Motor neuron (in vitro differentiated cells): Measurements from ENCODE around the gene LANCL1. TPM values are rescaled to one million over a fixed set of nuclear protein-coding genes. Genes with fewer than 3 reads are reported as not detected.
"Not testable (repeated sequence)": the region's sequence is repeated elsewhere in the genome, so short reads cannot be mapped to it uniquely, and the experiment has no call there.

Source experiments
- ATAC-seq, 8 experiments: fragments of 200-7000 bp; cut with Tn5 transposase; replicated peaks in 6 of 8; 2 replicates each; pipeline ENCODE4 v1.8.0; 2021; ENCODE audit warnings: mild to moderate bottlenecking in 8 of 8, moderate library complexity in 8 of 8
- H3K27ac ChIP-seq, 2 donors: fragments of 250-450 bp; sonication (Bioruptor Pico); 2 replicates each; pipeline ENCODE4 v1.9.0; 2021; ENCODE audit warnings: antibody characterized with exemption in 2 of 2, mild to moderate bottlenecking in 2 of 2, moderate library complexity in 1 of 2
- H3K4me1 ChIP-seq, 2 donors: fragments of 250-450 bp; sonication (Bioruptor Pico); replicated peaks in 1 of 2; 2 replicates each; pipeline ENCODE4 v1.6.1; 2021; ENCODE audit warnings: antibody characterized with exemption in 2 of 2, mild to moderate bottlenecking in 2 of 2, moderate library complexity in 1 of 2
- H3K4me3 ChIP-seq, 5 donors: fragments of 250-450 bp; sonication (Bioruptor Pico); 2 replicates each; pipeline ENCODE4 v1.9.0; 2021; ENCODE audit warnings: antibody characterized with exemption in 5 of 5, mild to moderate bottlenecking in 5 of 5, moderate library complexity in 4 of 5
- WGBS, 10 experiments: fragments of 450-650 bp; shearing (Covaris generic); methylation state at CpG; one replicate each; pipeline ENCODE4 v1.0.0; 2022; 5-methylcytosine and 5-hydroxymethylcytosine counted together
- in situ Hi-C, 9 experiments: fragments of 400-800 bp; cut with MboI; loops; one replicate each; pipeline ENCODE4 v1.15.0; 2021; ENCODE audit warnings: low sequenced_read_pairs in 9 of 9, low pct_unique_long_range_greater_than_20kb in 2 of 9; ENCODE audit not compliant: unreplicated experiment in 9 of 9
- total RNA-seq, 8 experiments: library from RNA; unstranded; fragments of 300-600 nt; gene quantifications; 2 replicates each; pipeline versions ENCODE4 v1.2.3 to v1.2.4, GENCODE V29; 2022

Gene LANCL1
- total RNA-seq, 8 experiments from 2014 or later: 26.9 to 239 (median 35.7) TPM

GRCh38 chr2:210452194-210452593 is 24.4 kb downstream of the LANCL1 start:
- in situ Hi-C loops: no loop called here
- WGBS, 10 experiments: 25 to 100% (median 85%) methylated on average over 1 to 2 of the region's 2 CpGs; no CpG with 5 or more reads in 1 of the 10 experiments
- H3K4me3 ChIP-seq: no peak overlapping the region
- no peak overlapping the region for H3K27ac ChIP-seq
- H3K4me1 ChIP-seq: peaks cover 0 to 5% of the 10 kb centered on the region in 2 donors
- ATAC-seq: no peak

GRCh38 chr2:210450942-210451341 is 25.6 kb downstream of the LANCL1 start:
- 20 to 100% (median 79%) methylated on average over 1 of the region's 3 CpGs; no CpG with 5 or more reads in 6 of the 10 experiments for WGBS, 10 experiments
- in situ Hi-C loops, H3K4me1 ChIP-seq, H3K4me3 ChIP-seq, H3K27ac ChIP-seq, ATAC-seq: not testable (repeated sequence)

DNA sequence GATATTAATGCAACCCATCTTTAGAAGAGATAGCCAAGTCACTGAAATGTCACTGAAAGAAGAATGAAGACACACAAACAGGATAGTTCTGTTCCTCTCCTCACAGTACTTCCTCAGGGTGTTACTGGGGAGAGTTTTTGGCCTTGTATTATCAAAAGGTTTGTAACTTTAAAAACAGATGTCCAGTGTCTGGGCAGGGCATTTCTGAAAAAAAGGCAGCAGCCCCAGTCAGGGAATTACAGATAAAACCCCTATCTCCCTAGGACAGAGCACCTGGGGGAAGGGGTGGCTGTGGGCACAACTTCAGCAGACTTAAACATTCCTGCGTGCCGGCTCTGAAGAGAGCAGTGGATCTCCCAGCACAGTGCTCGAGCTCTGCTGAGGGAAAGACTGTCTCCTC is 30.8 kb downstream of the LANCL1 start:
- ATAC-seq: no peak
- WGBS, 10 experiments: 95 to 100% methylated on average over 3 of the region's 3 CpGs; no CpG with 5 or more reads in 8 of the 10 experiments

GRCh38 chr2:210445116-210445707 is 31.3 kb downstream of the LANCL1 start:
- Histone ChIP-seq H3K4me3 (no peak overlapping the region), H3K27ac (no peak overlapping the region), H3K4me1 (no peaks in the 10 kb centered on the region)
- no peak for ATAC-seq
- WGBS, 10 experiments: 0 to 92% (median 61%) methylated on average over 1 to 3 of the region's 3 CpGs
- in situ Hi-C loops: no loop called here

More for the DNA sequence above, 30.8 kb downstream of the LANCL1 start:
- Histone ChIP-seq H3K4me3 (no peak overlapping the region), H3K4me1 (no peaks in the 10 kb centered on the region), H3K27ac (no peak overlapping the region)
- in situ Hi-C loops: no loop called here

DNA sequence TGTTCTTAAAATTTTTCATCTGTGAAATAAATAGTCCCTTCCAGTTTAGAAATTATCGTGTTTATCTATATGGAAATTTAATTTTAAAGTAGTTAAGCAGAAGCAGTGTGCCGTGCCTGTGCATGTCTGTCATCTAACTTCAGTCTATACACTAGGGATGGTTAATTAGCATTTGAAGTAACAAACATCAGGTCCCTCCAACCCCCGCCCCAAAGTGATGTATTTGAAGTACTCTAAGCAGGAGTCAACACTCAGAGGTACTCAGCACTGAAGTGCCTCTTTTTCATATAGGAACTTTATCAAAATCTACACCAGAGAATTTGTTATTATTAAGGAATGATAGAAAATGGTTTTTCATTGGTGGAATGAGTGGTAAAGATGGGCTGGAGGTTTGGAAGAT is 33.0 kb downstream of the LANCL1 start:
- in situ Hi-C loops: no loop called here
- Histone ChIP-seq H3K27ac (no peak overlapping the region), H3K4me3 (no peak overlapping the region), H3K4me1 (no peaks in the 10 kb centered on the region)
- 67 to 100% (median 84%) methylated on average over 2 to 3 of the region's 3 CpGs; no CpG with 5 or more reads in 1 of the 10 experiments for WGBS, 10 experiments
- ATAC-seq: no peak

DNA sequence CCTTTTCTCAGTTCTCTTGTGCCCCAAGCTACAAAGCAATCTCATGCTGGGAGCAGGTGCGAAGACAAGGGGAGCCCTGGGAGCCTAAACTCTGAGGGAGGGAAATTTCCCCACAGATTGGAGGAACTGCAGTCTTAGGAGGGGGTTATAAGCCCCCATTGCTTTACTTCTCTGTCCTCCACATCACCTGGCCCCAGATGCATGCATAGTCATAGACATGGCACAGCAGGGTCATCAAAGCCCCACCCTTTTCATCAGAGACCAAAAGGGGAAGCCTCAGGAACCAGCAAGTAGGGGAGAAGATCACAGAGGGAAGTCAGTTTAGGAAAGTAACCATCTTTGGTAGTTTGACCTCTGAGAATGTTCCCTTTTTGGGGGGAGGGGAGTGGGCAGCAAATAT is 33.7 kb downstream of the LANCL1 start:
- Histone ChIP-seq H3K4me1 (no peaks in the 10 kb centered on the region), H3K4me3 (no peak overlapping the region), H3K27ac (no peak overlapping the region)
- no peak for ATAC-seq
- in situ Hi-C loops: no loop called here
- WGBS, 10 experiments: 100% methylated on average over 1 of the region's 1 CpG; no CpG with 5 or more reads in 8 of the 10 experiments

DNA sequence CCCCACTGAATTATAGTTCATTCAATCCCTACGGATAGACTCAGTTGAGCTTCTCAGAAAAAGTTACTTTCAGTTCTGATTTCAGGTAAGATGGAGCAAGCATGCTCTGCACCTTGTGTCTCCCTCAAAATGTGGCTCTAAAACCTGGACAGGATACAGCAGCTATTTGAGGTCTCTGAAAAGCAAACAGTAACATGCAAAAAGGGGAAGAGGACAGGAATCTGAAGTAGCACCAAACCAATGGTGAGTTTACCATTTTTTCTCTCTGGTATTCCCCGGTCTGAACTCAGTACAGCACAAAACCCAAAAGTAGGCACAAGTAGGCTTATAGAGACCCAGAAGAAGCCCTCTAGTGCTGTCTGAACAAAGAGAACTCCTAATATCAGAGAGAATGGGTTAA is 34.1 kb downstream of the LANCL1 start:
- Histone ChIP-seq H3K4me3 (no peak overlapping the region), H3K4me1 (no peaks in the 10 kb centered on the region), H3K27ac (no peak overlapping the region)
- WGBS, 10 experiments: 78 to 100% (median 100%) methylated on average over 1 to 2 of the region's 2 CpGs; no CpG with 5 or more reads in 3 of the 10 experiments
- in situ Hi-C loops: no loop called here
- no peak for ATAC-seq

GRCh38 chr2:210440206-210440605 is 36.4 kb downstream of the LANCL1 start:
- WGBS, 10 experiments: 75 to 100% (median 91%) methylated on average over 2 to 3 of the region's 3 CpGs; no CpG with 5 or more reads in 2 of the 10 experiments
- ATAC-seq: no peak
- in situ Hi-C loops: no loop called here

GRCh38 chr2:210435439-210435838 is 41.1 kb downstream of the LANCL1 start:
- Histone ChIP-seq H3K4me3 (no peak overlapping the region), H3K27ac (no peak overlapping the region), H3K4me1 (no peaks in the 10 kb centered on the region)
- in situ Hi-C loops: no loop called here
- 80 to 100% (median 100%) methylated on average over 1 of the region's 1 CpG for WGBS, 10 experiments
- no peak for ATAC-seq

More at GRCh38 chr2:210440206-210440605, 36.4 kb downstream of the LANCL1 start:
- Histone ChIP-seq H3K4me1 (no peaks in the 10 kb centered on the region), H3K27ac (no peak overlapping the region), H3K4me3 (no peak overlapping the region)

DNA sequence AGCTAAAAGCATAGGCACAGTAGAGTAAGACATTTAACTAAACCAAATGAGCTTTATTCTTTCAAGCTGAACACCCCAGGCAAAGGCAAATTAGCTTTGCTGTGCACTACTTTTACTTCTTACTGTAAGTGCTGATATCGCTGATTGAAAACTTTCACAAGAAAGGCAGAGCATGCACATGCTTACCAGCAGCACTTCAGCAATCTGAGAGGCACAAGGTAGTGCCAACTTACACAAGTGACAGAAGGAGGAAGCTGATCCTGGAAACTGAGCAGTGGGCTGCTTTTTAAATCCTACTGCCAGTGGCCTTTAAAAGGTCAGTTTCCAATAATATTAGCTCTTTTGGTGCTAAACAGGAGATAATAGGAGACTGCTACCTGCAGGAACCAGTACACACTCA is 43.9 kb downstream of the LANCL1 start:
- 89 to 100% (median 100%) methylated on average over 1 of the region's 1 CpG; no CpG with 5 or more reads in 3 of the 10 experiments for WGBS, 10 experiments
- H3K27ac ChIP-seq: no peak overlapping the region
- no peaks in the 10 kb centered on the region for H3K4me1 ChIP-seq
- no peak for ATAC-seq
- H3K4me3 ChIP-seq: no peak overlapping the region
- in situ Hi-C loops: no loop called here

- in situ Hi-C loops: no loop called here
- no peak for ATAC-seq
- 84 to 100% (median 100%) methylated on average over 1 to 2 of the region's 2 CpGs for WGBS, 10 experiments
- H3K4me3 ChIP-seq: no peak overlapping the region
- H3K4me1 ChIP-seq: no peaks in the 10 kb centered on the region
- H3K27ac ChIP-seq: no peak overlapping the region
Measured at GRCh38 chr2:210429403-210430137, 47.0 kb downstream of the LANCL1 start.

DNA sequence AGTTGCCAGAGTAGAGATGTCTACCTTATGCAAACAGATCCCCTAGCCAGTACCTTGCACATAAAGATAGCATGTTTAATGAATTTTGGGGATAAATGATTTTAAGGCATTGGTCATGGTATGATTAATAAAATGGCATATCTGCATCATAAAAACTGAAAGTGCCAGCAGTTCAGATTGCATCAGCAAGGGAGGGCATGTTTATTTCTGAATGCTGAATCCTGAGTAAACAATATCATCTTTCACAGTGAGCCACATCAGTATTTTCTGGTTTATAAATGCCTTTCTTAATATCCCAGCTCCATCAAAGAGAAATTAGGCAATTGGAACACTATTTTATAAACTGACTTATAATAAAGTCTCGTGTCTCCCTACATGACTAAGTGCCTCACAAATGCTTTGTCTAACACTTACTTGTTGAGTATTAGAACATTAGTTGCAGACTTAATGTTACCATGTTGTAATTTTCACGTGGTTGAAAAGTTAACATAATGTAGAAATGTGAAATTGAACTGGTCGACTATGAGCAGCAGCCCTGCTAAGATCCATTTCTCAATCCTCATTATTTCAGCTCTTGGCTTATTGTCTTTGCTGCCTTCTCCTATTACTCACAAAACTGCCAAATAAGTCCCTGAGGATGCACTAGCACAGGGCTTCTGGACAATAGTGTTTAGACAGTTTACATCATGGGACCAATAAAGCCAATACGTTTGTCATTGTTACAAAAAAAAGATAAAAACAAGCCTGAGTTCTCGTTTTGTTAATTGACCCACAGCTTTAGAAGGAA is 48.0 kb downstream of the LANCL1 start:
- Histone ChIP-seq H3K4me3 (no peak overlapping the region), H3K4me1 (no peaks in the 10 kb centered on the region), H3K27ac (no peak overlapping the region)
- in situ Hi-C loops: no loop called here
- WGBS, 10 experiments: 43 to 100% (median 87%) methylated on average over 1 to 5 of the region's 5 CpGs
- no peak for ATAC-seq

- ATAC-seq, H3K27ac ChIP-seq, H3K4me3 ChIP-seq, H3K4me1 ChIP-seq, in situ Hi-C loops: not testable (repeated sequence)
- 75 to 100% (median 94%) methylated on average over 2 to 6 of the region's 6 CpGs; no CpG with 5 or more reads in 1 of the 10 experiments for WGBS, 10 experiments
Measured at GRCh38 chr2:210427309-210427708, 49.2 kb downstream of the LANCL1 start.
